ENCODE data around the gene STIP1.
"Not testable (repeated sequence)": the region's sequence is repeated elsewhere in the genome, so short reads cannot be mapped to it uniquely, and the experiment has no call there.

The STIP1 gene

GRCh38 chr11:64157631-64158394, 28.2 kb upstream of the STIP1 start:
- Histone ChIP-seq H3K9ac (no peak overlapping the region), H3K4me2 (ENCODE audit: low read length) (no peak overlapping the region), H3K36me3 (ENCODE audit: control insufficient read depth, insufficient read depth, low read length) (no peaks in the 10 kb centered on the region), H3K79me2 (no peaks in the 10 kb centered on the region), H3K9me3 (ENCODE audit: control insufficient read depth, low read length) (no peaks in the 10 kb centered on the region), H3K4me3 (ENCODE audit: low read depth, low read length) (no peak overlapping the region), H2AFZ (no peak overlapping the region), H3K27me3 (ENCODE audit: control insufficient read depth, insufficient read depth, low read length) (no peaks in the 10 kb centered on the region), H3K27ac (no peak overlapping the region), H3K4me1 (no peaks in the 10 kb centered on the region)
- no peak for TF ChIP-seq CTCF (IDR thresholded peaks at IDR 0.05)

GRCh38 chr11:64161037-64161436, 24.9 kb upstream of the STIP1 start:
- Histone ChIP-seq H3K4me1 (no peaks in the 10 kb centered on the region), H3K4me3 (ENCODE audit: low read depth, low read length) (no peak overlapping the region), H3K9ac (no peak overlapping the region), H3K4me2 (ENCODE audit: low read length) (no peak overlapping the region), H3K79me2 (no peaks in the 10 kb centered on the region), H2AFZ (no peak overlapping the region), H3K9me3 (ENCODE audit: control insufficient read depth, low read length) (no peaks in the 10 kb centered on the region), H3K36me3 (ENCODE audit: control insufficient read depth, insufficient read depth, low read length) (no peaks in the 10 kb centered on the region), H3K27ac (no peak overlapping the region), H3K27me3 (ENCODE audit: control insufficient read depth, insufficient read depth, low read length) (no peaks in the 10 kb centered on the region)
- TF ChIP-seq CTCF (IDR thresholded peaks at IDR 0.05), result no peak

GRCh38 chr11:64162769-64163168, 23.2 kb upstream of the STIP1 start:
- H3K79me2 ChIP-seq; H3K36me3 ChIP-seq (ENCODE audit: control insufficient read depth, insufficient read depth, low read length): not testable (repeated sequence)

DNA sequence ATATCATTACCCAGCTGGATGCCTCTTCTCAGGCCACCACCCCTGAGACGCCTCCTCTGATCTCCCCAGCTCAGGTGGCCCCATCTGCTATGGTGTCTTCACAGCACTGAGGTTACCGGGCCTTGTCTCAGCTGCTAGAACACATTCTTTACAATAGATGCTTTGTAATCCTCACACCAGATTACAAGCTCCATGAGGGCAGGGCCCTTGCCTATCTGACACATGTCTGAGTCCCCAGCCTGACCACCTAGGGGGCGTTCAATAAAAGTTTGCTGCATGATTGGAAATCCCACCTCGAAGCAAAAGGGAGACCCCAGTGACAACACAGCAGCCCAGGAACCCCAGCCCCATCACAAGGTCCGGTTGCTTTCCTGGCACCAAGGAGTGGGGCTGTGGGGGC, 22.0 kb upstream of the STIP1 start:
- H3K27ac ChIP-seq, result no peak overlapping the region

More at GRCh38 chr11:64162769-64163168, 23.2 kb upstream of the STIP1 start:
- H3K4me3 ChIP-seq (ENCODE audit: low read depth, low read length); H3K4me2 ChIP-seq (ENCODE audit: low read length); H3K9me3 ChIP-seq (ENCODE audit: control insufficient read depth, low read length); H3K4me1 ChIP-seq; H2AFZ ChIP-seq; H3K27ac ChIP-seq; H3K9ac ChIP-seq; H3K27me3 ChIP-seq (ENCODE audit: control insufficient read depth, insufficient read depth, low read length): not testable (repeated sequence)

More for the DNA sequence above, 22.0 kb upstream of the STIP1 start:
- H3K9ac ChIP-seq, result no peak overlapping the region
- H3K27me3 ChIP-seq (ENCODE audit: control insufficient read depth, insufficient read depth, low read length), result no peaks in the 10 kb centered on the region
- no peaks in the 10 kb centered on the region for H3K36me3 ChIP-seq (ENCODE audit: control insufficient read depth, insufficient read depth, low read length)
- no peaks in the 10 kb centered on the region for H3K9me3 ChIP-seq (ENCODE audit: control insufficient read depth, low read length)
- H3K4me3 ChIP-seq (ENCODE audit: low read depth, low read length), result no peak overlapping the region
- no peak overlapping the region for H3K4me2 ChIP-seq (ENCODE audit: low read length)
- TF ChIP-seq CTCF (IDR thresholded peaks at IDR 0.05), result no peak
- no peak overlapping the region for H2AFZ ChIP-seq
- no peaks in the 10 kb centered on the region for H3K79me2 ChIP-seq
- H3K4me1 ChIP-seq, result no peaks in the 10 kb centered on the region

All from parathyroid adenoma (tissue), 2 donors.